SJCRH30 (cell line): ENCODE data around the gene PTH2. TPM values are rescaled to one million over a fixed set of nuclear protein-coding genes. Genes with fewer than 3 reads are reported as not detected.

Experiments used
- DNase-seq, 2 experiments: peaks; one replicate each; pipeline ENCODE4 v3.0.0-alpha.2; 2015 to 2020
- H3K27ac ChIP-seq: fragments of 250-450 bp; sonication (Bioruptor Pico); 2 replicates; pipeline ENCODE4 v1.5.1; 2020; ENCODE audit warnings: mild to moderate bottlenecking, moderate library complexity
- H3K27me3 ChIP-seq: fragments of 250-450 bp; sonication (Bioruptor Pico); 2 replicates; pipeline ENCODE4 v1.5.1; 2020; ENCODE audit warnings: mild to moderate bottlenecking, moderate library complexity
- H3K36me3 ChIP-seq: fragments of 250-450 bp; sonication (Bioruptor Pico); 2 replicates; pipeline ENCODE4 v1.5.1; 2020; ENCODE audit warnings: mild to moderate bottlenecking, moderate library complexity
- H3K4me1 ChIP-seq: fragments of 250-450 bp; sonication (Bioruptor Pico); 2 replicates; pipeline ENCODE4 v1.5.1; 2020; ENCODE audit warnings: mild to moderate bottlenecking, moderate library complexity
- H3K4me3 ChIP-seq: fragments of 250-450 bp; sonication (Bioruptor Pico); 2 replicates; pipeline ENCODE4 v1.5.1; 2020; ENCODE audit warnings: mild to moderate bottlenecking, moderate library complexity
- H3K9me3 ChIP-seq: fragments of 250-450 bp; sonication (Bioruptor Pico); replicated peaks from 2 replicates; pipeline ENCODE4 v1.5.1; 2020; ENCODE audit warnings: mild to moderate bottlenecking, moderate library complexity
- total RNA-seq: library from RNA; depleted of rRNA; stranded (reverse); fragments of >200 nt; shearing (Covaris generic); gene quantifications from 2 replicates; pipeline ENCODE4 v1.2.3, GENCODE V29; 2014

The PTH2 gene
- total RNA-seq, 1 experiment from 2014 or later, result not detected

GRCh38 chr19:49441210-49441959, 18.1 kb upstream of the PTH2 start, which contains the start of gene SLC17A7:
SLC17A7 (minus strand) TSS chr19:49441527; CDS start chr19:49441379, 148 bp downstream.
- Histone ChIP-seq H3K4me3 (peak within 1 kb of the TSS; percentile 59), H3K9me3 (no peaks in the 10 kb centered on the region), H3K27ac (no peak within 1 kb of the TSS), H3K4me1 (no peaks in the 10 kb centered on the region), H3K27me3 (peaks cover 17% of the 10 kb centered on the region), H3K36me3 (no peaks in the 10 kb centered on the region)
- DNase-seq, result no peak

GRCh38 chr19:49440439-49441209, 17.4 kb upstream of the PTH2 start:
- H3K9me3 ChIP-seq, result no peaks in the 10 kb centered on the region
- H3K36me3 ChIP-seq, result no peaks in the 10 kb centered on the region
- H3K4me1 ChIP-seq, result no peaks in the 10 kb centered on the region
- H3K27me3 ChIP-seq, result peaks cover 17% of the 10 kb centered on the region
- DNase-seq, result no peak
- H3K27ac ChIP-seq, result no peak overlapping the region
- H3K4me3 ChIP-seq, result no peak overlapping the region

- Histone ChIP-seq H3K27ac (no peak overlapping the region), H3K4me3 (no peak overlapping the region), H3K27me3 (peaks cover 17% of the 10 kb centered on the region), H3K9me3 (no peaks in the 10 kb centered on the region), H3K4me1 (no peaks in the 10 kb centered on the region), H3K36me3 (no peaks in the 10 kb centered on the region)
- DNase-seq, result no peak
Measured at GRCh38 chr19:49439836-49440235, 16.6 kb upstream of the PTH2 start.

GRCh38 chr19:49438261-49438660, 15.0 kb upstream of the PTH2 start:
- no peak overlapping the region for H3K27ac ChIP-seq
- H3K9me3 ChIP-seq, result no peaks in the 10 kb centered on the region
- no peaks in the 10 kb centered on the region for H3K4me1 ChIP-seq
- no peak for DNase-seq
- no peak overlapping the region for H3K4me3 ChIP-seq
- H3K36me3 ChIP-seq, result no peaks in the 10 kb centered on the region
- H3K27me3 ChIP-seq, result peaks cover 17% of the 10 kb centered on the region

GRCh38 chr19:49437231-49437630, 14.0 kb upstream of the PTH2 start:
- H3K4me1 ChIP-seq, result no peaks in the 10 kb centered on the region
- H3K9me3 ChIP-seq, result no peaks in the 10 kb centered on the region
- no peak overlapping the region for H3K27ac ChIP-seq
- no peak for DNase-seq
- H3K4me3 ChIP-seq, result no peak overlapping the region
- no peaks in the 10 kb centered on the region for H3K36me3 ChIP-seq
- H3K27me3 ChIP-seq, result peaks cover 17% of the 10 kb centered on the region

- H3K27ac ChIP-seq, result no peak overlapping the region
- H3K36me3 ChIP-seq, result no peaks in the 10 kb centered on the region
- H3K9me3 ChIP-seq, result no peaks in the 10 kb centered on the region
- H3K4me3 ChIP-seq, result no peak overlapping the region
- H3K27me3 ChIP-seq, result peaks cover 17% of the 10 kb centered on the region
- DNase-seq, result no peak
- no peaks in the 10 kb centered on the region for H3K4me1 ChIP-seq
Measured at GRCh38 chr19:49436381-49437017, 13.3 kb upstream of the PTH2 start.

GRCh38 chr19:49435670-49436069, 12.4 kb upstream of the PTH2 start:
- H3K9me3 ChIP-seq, result no peaks in the 10 kb centered on the region
- H3K36me3 ChIP-seq, result no peaks in the 10 kb centered on the region
- H3K27me3 ChIP-seq, result peaks cover 14% of the 10 kb centered on the region
- no peak overlapping the region for H3K27ac ChIP-seq
- no peak overlapping the region for H3K4me3 ChIP-seq
- DNase-seq, result no peak
- no peaks in the 10 kb centered on the region for H3K4me1 ChIP-seq

- H3K4me3 ChIP-seq, result no peak overlapping the region
- H3K9me3 ChIP-seq, result no peaks in the 10 kb centered on the region
- peaks cover 8% of the 10 kb centered on the region for H3K27me3 ChIP-seq
- no peaks in the 10 kb centered on the region for H3K4me1 ChIP-seq
- H3K27ac ChIP-seq, result no peak overlapping the region
- H3K36me3 ChIP-seq, result no peaks in the 10 kb centered on the region
- no peak for DNase-seq
Measured at GRCh38 chr19:49434907-49435583, 11.8 kb upstream of the PTH2 start.

- Histone ChIP-seq H3K27ac (no peak overlapping the region), H3K9me3 (no peaks in the 10 kb centered on the region), H3K27me3 (peaks cover 7% of the 10 kb centered on the region; the same call in 1 of the 2 replicates), H3K36me3 (no peaks in the 10 kb centered on the region), H3K4me1 (no peaks in the 10 kb centered on the region), H3K4me3 (no peak overlapping the region)
- DNase-seq, result no peak
Measured at GRCh38 chr19:49433240-49433901, 10.1 kb upstream of the PTH2 start.

- no peak overlapping the region for H3K27ac ChIP-seq
- no peaks in the 10 kb centered on the region for H3K36me3 ChIP-seq
- no peaks in the 10 kb centered on the region for H3K9me3 ChIP-seq
- DNase-seq, result no peak
- no peaks in the 10 kb centered on the region for H3K4me1 ChIP-seq
- H3K27me3 ChIP-seq, result peaks cover 7% of the 10 kb centered on the region; the same call in 1 of the 2 replicates
- no peak overlapping the region for H3K4me3 ChIP-seq
Measured at GRCh38 chr19:49432141-49433073, 9.2 kb upstream of the PTH2 start.

GRCh38 chr19:49431330-49431749, 8.1 kb upstream of the PTH2 start:
- Histone ChIP-seq H3K36me3 (no peaks in the 10 kb centered on the region), H3K27me3 (peaks cover 15% of the 10 kb centered on the region)
- no peak for DNase-seq

GRCh38 chr19:49430678-49431329, 7.6 kb upstream of the PTH2 start:
- H3K27ac ChIP-seq, result no peak overlapping the region
- H3K4me3 ChIP-seq, result no peak overlapping the region
- H3K36me3 ChIP-seq, result no peaks in the 10 kb centered on the region
- H3K9me3 ChIP-seq, result no peaks in the 10 kb centered on the region
- no peaks in the 10 kb centered on the region for H3K4me1 ChIP-seq
- DNase-seq, result no peak
- H3K27me3 ChIP-seq, result peaks cover 20% of the 10 kb centered on the region

More at GRCh38 chr19:49431330-49431749, 8.1 kb upstream of the PTH2 start:
- H3K27ac ChIP-seq, result no peak overlapping the region
- no peak overlapping the region for H3K4me3 ChIP-seq
- no peaks in the 10 kb centered on the region for H3K4me1 ChIP-seq
- H3K9me3 ChIP-seq, result no peaks in the 10 kb centered on the region

- Histone ChIP-seq H3K27me3 (peaks cover 24% of the 10 kb centered on the region), H3K36me3 (no peaks in the 10 kb centered on the region), H3K4me1 (no peaks in the 10 kb centered on the region), H3K4me3 (no peak overlapping the region), H3K9me3 (no peaks in the 10 kb centered on the region), H3K27ac (no peak overlapping the region)
- no peak for DNase-seq
Measured at GRCh38 chr19:49430172-49430677, 7.0 kb upstream of the PTH2 start.
